HG03521 (cell line): Measurements from ENCODE around the gene FEN1.

Experiments used
- ATAC-seq: cut with Tn5 transposase; IDR thresholded peaks from one replicate; pipeline ENCODE4 v1.9.1; 2021; ENCODE audit warnings: mild to moderate bottlenecking, moderate library complexity; ENCODE audit not compliant: unreplicated experiment

The FEN1 gene

DNA sequence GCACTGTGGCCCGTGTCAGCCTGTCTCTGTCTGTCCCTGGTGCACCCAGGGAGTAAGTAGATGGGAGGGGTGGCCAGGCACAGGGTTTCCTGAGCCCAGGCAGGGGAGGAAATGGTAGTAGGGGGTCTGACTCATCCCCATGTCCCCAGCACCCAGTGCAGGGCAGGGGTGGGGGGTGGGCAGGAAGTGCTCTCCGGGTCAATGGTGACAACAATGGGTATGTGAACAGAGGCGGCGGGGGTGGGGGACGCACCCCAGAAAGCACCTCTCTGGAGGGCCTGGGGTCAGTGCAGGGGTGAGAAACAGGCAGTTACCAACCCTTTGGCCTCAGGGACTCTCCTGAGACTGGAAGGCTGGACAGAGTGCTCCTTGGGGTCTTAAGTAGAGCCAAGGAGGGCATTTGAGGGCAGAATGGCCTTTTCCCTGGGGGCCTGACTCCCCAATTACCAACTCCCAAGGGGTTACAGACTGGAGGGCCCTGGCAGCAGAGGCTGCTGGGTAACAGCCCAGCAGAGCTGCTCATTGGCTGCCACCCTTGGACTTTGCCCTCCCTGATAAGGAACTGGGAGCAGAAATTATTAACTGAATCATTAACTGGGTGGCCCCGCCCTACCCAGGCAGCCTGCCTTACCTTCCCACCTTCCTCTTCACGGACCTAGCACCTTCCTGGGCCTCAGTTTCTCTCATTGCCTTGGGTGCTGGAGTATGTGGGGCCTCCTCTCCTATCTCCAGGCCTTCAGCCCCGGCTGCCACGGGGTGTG, 36.1 kb upstream of the FEN1 start:
- ATAC-seq: no peak

DNA sequence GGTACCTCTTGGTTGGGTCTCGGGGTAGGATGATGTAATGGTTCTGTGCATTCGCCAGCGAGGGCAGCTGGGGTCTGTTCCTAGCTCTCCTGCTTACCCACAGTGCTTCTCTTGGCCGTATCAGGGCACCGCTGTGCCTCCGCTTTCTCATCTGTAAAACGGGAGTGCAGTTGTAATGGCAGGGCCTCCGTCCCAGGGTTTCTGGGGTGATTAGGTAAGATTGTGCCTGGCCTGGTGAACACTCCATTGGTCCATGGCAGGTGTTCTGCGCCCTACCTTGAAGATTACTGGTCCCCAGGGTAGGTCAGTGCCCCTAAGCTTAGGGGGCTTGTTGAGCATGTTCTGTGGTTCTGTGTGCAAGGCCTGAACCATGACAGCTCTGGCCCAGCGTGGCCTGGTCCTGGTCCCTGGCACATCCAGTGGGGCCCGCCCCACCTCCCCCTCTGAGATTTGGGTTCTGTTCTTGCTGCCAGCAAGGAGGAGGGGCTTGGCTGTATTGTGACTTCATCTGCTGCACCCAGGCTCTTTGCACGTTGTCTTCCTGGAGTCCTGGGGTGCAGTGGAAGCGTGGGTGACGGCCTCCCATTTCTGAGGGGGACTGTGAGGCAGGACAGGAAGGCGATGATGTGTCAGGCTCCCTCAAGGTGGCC, 35.4 kb upstream of the FEN1 start:
- ATAC-seq: no peak

DNA sequence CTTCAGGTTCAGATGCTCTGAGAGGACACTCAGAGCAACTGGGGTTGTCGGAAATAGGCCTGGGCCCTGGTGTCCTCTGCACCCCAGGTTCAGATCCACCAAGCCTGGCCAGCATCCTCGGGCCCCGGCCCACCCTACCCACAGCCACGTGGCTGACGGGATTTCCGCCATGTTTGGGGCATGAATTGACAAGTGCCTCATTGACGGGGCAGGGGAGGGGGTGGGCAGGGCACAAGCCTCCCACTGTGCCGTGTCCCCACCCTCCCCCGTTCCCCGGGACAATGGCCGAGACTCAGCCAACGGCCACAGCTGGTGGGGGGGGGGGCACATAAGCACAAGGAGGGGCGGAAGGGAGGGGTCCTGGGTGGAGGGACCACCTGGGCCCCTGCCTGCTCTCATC, 31.8 kb upstream of the FEN1 start:
- no peak for ATAC-seq

GRCh38 chr11:61761440-61762222, 31.1 kb upstream of the FEN1 start:
- no peak for ATAC-seq

DNA sequence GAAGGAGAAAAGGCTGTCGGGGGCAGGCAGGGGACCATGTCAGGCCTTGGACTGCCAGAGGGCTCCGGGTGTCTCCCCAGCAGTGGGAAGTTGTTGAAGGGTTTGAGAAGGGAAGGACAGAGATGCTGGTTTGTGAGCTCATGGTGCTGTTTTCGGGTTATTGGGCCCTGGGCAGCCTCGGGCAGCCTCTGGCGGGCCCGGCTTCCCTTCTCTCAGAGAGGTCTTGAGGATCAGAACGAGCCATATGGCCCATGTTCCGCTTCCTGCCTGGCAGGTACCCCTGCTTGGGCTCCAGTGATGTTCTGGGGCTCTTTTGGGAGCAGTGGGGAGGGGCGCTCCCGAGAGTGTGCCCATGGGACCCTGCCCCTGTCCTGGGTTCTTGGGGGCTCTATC, 30.5 kb upstream of the FEN1 start:
- ATAC-seq: no peak

DNA sequence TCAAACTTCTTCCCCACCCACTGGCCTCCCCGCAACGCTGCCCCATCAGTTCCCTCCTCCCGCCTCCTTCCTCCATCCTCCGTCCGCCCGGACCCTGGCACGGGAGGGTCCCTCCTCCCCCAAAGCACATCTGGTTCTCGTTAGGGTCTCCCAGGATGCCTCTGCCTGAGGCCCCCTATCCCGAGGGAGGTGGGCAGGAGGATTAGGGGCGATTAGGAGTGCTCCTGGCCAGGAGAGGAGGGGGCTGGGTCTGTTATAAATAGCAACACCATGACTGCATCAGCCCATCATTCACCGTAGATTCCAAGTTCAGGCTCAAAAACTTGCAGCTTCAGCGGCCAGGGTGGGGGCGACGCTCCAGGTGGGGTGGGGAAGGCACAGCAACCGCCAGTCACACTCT, 29.9 kb upstream of the FEN1 start:
- no peak for ATAC-seq

GRCh38 chr11:61763930-61764605, 28.6 kb upstream of the FEN1 start:
- no peak for ATAC-seq

GRCh38 chr11:61764606-61765260, 28.0 kb upstream of the FEN1 start:
- no peak for ATAC-seq

DNA sequence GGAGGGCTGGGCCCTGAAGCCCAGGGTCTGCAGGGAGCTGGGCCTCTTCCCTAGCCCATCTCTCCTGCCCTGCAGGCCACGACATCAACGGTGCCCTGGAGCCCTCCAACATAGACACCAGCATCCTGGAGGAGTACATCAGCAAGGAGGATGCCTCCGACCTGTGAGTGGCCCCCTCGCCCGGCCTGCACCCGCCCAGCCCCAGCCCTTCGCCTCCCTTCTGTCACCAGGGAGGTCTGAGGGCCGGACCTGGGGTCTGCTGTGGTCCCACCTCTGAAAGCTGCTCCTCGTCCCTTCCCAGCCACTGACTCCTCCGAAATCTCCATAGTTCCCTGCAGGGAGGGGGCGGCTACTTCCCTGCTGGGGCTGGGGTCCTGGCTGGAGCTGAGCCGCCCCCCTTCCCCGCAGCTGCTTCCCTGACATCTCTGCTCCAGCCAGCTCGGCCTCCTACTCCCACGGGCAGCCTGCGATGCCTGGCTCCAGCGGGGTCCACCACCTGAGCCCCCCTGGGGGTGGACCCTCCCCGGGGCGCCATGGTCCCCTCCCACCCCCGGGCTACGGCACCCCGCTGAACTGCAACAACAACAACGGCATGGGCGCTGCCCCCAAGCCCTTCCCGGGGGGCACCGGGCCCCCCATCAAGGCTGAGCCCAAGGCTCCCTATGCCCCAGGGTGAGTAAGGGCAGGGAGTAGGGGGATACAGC, 27.0 kb upstream of the FEN1 start:
- no peak for ATAC-seq

DNA sequence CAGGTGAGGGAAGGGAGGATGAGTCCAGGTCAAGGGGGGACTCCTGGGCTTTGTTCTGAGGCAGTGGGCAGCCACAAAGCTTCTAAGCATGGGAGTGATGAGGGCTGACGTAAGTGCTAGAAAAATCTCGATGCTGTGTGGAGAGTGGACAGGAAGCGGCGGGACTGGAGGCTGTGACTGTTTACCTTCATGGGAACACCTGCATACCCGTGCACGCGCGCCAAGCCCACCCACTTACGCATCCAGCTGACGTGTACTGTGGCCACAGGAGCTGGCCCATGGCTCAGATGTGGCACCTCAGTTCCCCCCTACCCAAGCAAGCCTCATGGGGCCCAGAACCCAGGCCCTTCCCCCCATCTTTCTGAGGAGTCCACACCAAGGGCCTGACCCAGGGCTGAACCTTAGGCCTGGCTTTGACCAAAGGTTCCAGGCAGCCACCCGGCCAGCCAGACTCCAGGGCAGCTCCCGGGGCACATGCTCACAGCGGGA, 26.3 kb upstream of the FEN1 start:
- no peak for ATAC-seq

DNA sequence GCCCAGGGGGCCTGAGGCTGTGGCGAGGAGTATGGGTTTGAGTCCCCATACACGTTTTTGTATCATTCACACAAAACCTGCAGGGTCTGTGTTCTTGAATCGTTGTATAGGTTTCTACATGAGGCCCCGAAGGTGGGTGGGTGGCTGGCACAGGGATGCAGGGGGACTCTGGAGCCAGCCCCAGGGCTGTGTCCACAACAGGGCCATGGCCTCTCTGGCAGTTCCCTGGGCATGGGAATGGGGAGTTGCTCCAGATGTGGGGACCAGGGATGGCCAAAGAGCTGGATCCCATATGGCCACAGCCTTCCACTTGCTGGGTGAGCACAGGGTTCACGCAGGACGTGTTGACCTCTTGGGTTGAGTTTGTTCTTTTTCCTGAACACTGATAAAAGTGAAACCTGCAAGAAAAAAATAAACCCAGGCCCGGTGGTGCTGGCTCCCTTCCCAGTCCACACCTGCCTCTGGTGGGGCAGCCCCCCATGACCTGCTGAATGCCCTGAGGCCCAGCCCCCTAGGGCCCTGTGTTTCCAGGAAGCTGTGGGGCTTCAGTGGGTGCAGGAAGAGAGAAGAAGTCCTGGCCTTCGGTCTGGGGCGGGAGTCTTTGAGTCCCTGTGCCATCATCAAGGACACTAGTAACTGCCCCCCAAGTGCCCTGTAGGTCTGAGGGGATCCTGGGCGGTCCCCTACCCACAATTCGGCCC, 24.2 kb upstream of the FEN1 start:
- no peak for ATAC-seq

DNA sequence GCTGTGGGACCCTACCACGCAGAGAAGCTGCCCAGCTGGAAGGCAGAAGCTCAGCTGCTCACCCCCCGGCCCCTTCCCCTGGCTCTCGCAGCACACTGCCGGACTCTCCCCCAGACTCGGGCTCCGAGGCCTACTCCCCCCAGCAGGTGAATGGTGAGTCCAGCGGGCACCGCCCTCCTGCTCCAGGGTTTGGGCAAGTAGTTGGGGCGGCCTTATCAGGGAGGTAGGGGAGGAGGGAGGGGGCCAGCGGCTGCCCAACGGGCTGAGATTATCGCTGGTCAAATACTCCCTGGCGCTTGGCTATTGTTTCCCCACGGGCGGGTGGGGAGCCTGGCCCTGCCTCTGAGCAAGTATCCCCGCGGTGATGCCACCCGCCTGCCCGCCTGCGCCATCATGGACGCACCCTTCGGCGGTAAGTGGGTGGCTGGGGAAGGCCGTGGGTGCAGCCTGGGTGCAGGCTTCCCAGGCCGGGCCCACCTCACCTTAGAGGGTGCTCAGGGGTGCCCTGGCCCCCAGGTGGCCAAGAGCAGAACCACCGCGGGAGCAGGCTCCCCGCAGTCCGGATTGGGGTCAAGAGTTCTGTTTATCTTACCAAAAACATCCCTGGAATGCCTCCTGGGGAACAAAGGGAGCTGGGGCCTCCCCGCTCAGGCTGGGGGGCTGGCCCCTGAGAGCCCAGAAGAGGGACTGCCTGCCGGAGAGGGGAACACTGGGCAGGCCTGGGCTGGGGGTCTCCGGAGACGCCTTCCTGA, 23.4 kb upstream of the FEN1 start:
- no peak for ATAC-seq

- no peak for ATAC-seq
Observed at GRCh38 chr11:61769946-61770683, 22.6 kb upstream of the FEN1 start.

GRCh38 chr11:61771195-61771894, 21.4 kb upstream of the FEN1 start:
- no peak for ATAC-seq

DNA sequence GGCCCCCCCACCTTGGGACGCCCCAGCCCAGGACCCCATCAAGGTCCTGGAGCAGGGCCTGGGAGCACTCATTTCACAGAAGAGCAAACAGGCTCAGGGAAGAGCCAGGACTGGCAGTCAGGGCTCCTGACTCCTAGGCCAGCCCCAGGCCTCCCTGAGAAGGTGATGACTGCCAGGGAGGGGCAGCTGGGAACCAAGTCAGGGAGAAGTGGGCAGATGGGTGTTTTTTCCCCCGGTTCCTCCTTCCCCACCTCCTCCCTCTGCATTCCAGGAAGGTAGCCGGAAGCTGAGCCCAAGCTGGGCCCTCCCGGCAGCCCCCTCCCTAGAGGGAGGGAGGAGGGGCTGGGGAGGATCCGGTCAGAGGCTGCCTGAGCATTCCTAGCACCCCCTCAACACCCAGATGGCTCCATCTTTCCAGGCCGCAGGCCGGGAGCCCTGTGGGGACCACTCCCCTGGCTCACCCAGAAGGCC, 20.7 kb upstream of the FEN1 start:
- no peak for ATAC-seq

DNA sequence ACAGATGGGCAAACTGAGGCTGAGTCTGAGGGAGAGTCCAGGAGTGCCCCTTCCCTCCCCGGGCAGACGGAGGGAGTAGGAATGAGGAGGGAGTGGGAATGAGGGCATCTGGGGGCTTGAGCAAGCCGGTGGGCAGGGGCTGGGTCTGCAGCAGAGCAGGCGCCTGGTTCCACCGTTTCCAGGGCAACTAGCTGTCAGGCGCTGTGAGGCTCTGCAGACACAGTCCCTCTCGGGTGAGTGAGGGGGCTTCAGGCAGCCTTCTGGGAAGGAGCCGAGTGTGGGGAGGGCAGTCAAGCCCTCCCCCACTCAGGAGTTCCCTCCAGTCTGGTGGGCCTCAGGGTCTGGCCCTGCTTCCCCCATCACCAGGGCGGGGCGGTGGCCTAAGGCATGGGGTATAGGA, 19.4 kb upstream of the FEN1 start:
- ATAC-seq: no peak

GRCh38 chr11:61773809-61774208, 18.9 kb upstream of the FEN1 start:
- no peak for ATAC-seq
